Measurements from ENCODE around the gene SLK. TPM values are rescaled to one million over a fixed set of nuclear protein-coding genes. Genes with fewer than 3 reads are reported as not detected.

Gene SLK
- total and polyA plus RNA-seq, 2 experiments from 2014 or later, result 13.8 to 43.6 TPM

DNA sequence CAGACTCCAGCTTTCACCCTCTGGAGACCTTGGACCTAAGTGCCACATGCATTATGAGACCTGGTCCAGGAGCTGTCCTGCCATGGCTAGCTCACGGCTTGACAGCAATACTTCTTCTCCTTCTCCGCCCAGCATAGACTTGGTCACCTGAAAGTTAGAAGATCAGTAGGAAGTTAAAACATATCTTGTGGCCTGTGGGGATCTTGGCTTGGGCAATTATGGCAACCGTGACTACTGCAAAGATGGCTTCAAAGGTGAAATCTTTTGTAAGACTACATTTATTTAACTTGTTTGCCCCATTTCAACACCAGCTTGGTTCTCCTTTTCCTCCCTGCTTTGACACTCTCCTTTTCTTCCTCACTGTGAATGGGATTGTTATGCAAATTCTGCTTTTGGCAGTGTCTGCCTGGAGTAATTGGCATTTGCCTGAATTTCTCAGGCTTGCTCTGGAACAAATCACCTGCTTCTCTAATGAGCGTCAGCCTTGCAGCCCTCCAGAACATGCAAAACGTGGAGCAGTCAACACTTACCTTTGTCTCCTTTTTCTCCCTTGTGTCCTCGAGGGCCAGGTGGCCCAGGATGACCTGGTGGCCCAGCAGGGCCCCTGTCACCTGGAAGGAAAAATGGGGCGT lies 65.3 kb downstream of the SLK start:
- Histone ChIP-seq H3K4me3 (no peak overlapping the region), H3K36me3 (replicated peaks; ENCODE audit: insufficient read depth, low read depth) (peaks cover 4% of the 10 kb centered on the region), H3K27me3 (no peaks in the 10 kb centered on the region), H3K9me2 (replicated peaks; ENCODE audit: insufficient read depth) (no peaks in the 10 kb centered on the region), H3K9me3 (ENCODE audit: low read depth) (no peaks in the 10 kb centered on the region), H4K20me1 (ENCODE audit: insufficient read depth, poor library complexity, severe bottlenecking) (no peaks in the 10 kb centered on the region), H2AFZ (no peak overlapping the region), H3K4me1 (ENCODE audit: insufficient read depth) (no peaks in the 10 kb centered on the region), H3K4me2 (no peak overlapping the region), H3K27ac (no peak overlapping the region), H3K79me2 (no peaks in the 10 kb centered on the region)
- 85% methylated on average over 7 of the region's 7 CpGs for WGBS (ENCODE audit: low lambda C conversion rate, missing lambda C conversion rate)
- TF ChIP-seq EZH2 (IDR thresholded peaks at IDR 0.05; ENCODE audit: borderline replicate concordance) (no peak), EZH2phosphoT487 (IDR thresholded peaks at IDR 0.05; ENCODE audit: low read depth, severe bottlenecking, unreplicated experiment) (no peak)
- TF ChIP-seq, protein P1, sequence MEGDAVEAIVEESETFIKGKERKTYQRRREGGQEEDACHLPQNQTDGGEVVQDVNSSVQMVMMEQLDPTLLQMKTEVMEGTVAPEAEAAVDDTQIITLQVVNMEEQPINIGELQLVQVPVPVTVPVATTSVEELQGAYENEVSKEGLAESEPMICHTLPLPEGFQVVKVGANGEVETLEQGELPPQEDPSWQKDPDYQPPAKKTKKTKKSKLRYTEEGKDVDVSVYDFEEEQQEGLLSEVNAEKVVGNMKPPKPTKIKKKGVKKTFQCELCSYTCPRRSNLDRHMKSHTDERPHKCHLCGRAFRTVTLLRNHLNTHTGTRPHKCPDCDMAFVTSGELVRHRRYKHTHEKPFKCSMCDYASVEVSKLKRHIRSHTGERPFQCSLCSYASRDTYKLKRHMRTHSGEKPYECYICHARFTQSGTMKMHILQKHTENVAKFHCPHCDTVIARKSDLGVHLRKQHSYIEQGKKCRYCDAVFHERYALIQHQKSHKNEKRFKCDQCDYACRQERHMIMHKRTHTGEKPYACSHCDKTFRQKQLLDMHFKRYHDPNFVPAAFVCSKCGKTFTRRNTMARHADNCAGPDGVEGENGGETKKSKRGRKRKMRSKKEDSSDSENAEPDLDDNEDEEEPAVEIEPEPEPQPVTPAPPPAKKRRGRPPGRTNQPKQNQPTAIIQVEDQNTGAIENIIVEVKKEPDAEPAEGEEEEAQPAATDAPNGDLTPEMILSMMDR (IDR thresholded peaks at IDR 0.05; ENCODE audit: poor library complexity), result no peak
- DNase-seq (ENCODE audit: low spot score), result no peak

- no peak for DNase-seq (ENCODE audit: low spot score)
Observed at GRCh38 chr10:104033401-104033930, 66.5 kb downstream of the SLK start.

GRCh38 chr10:104033966-104034365 lies 67.0 kb downstream of the SLK start:
- Histone ChIP-seq H3K4me1 (ENCODE audit: insufficient read depth) (no peaks in the 10 kb centered on the region), H3K36me3 (replicated peaks; ENCODE audit: insufficient read depth, low read depth) (peaks cover 4% of the 10 kb centered on the region), H3K79me2 (no peaks in the 10 kb centered on the region), H3K4me2 (no peak overlapping the region), H3K27me3 (no peaks in the 10 kb centered on the region), H3K9me3 (ENCODE audit: low read depth) (no peaks in the 10 kb centered on the region), H3K9me2 (replicated peaks; ENCODE audit: insufficient read depth) (no peaks in the 10 kb centered on the region), H2AFZ (no peak overlapping the region), H4K20me1 (ENCODE audit: insufficient read depth, poor library complexity, severe bottlenecking) (no peaks in the 10 kb centered on the region), H3K4me3 (no peak overlapping the region), H3K27ac (no peak overlapping the region)
- WGBS (ENCODE audit: low lambda C conversion rate, missing lambda C conversion rate), result 92% methylated on average over 11 of the region's 11 CpGs
- no peak for DNase-seq (ENCODE audit: low spot score)
- TF ChIP-seq, protein P1 (IDR thresholded peaks at IDR 0.05; ENCODE audit: poor library complexity), result no peak
- TF ChIP-seq EZH2 (IDR thresholded peaks at IDR 0.05; ENCODE audit: borderline replicate concordance), result no peak
- TF ChIP-seq EZH2phosphoT487 (IDR thresholded peaks at IDR 0.05; ENCODE audit: low read depth, severe bottlenecking, unreplicated experiment), result no peak

More at GRCh38 chr10:104033401-104033930, 66.5 kb downstream of the SLK start:
- Histone ChIP-seq H4K20me1 (ENCODE audit: insufficient read depth, poor library complexity, severe bottlenecking) (no peaks in the 10 kb centered on the region), H3K9me2 (replicated peaks; ENCODE audit: insufficient read depth) (no peaks in the 10 kb centered on the region), H3K4me2 (no peak overlapping the region), H3K79me2 (no peaks in the 10 kb centered on the region), H3K9me3 (ENCODE audit: low read depth) (no peaks in the 10 kb centered on the region), H3K36me3 (replicated peaks; ENCODE audit: insufficient read depth, low read depth) (peaks cover 4% of the 10 kb centered on the region), H2AFZ (no peak overlapping the region), H3K4me1 (ENCODE audit: insufficient read depth) (no peaks in the 10 kb centered on the region), H3K4me3 (no peak overlapping the region), H3K27me3 (no peaks in the 10 kb centered on the region), H3K27ac (no peak overlapping the region)
- TF ChIP-seq EZH2phosphoT487 (IDR thresholded peaks at IDR 0.05; ENCODE audit: low read depth, severe bottlenecking, unreplicated experiment), result no peak
- WGBS (ENCODE audit: low lambda C conversion rate, missing lambda C conversion rate), result 85% methylated on average over 12 of the region's 12 CpGs

GRCh38 chr10:104034401-104035193 lies 67.7 kb downstream of the SLK start:
- Histone ChIP-seq H3K4me1 (ENCODE audit: insufficient read depth) (no peaks in the 10 kb centered on the region), H3K4me3 (no peak overlapping the region), H3K4me2 (no peak overlapping the region), H2AFZ (no peak overlapping the region), H3K9me3 (ENCODE audit: low read depth) (no peaks in the 10 kb centered on the region), H3K36me3 (replicated peaks; ENCODE audit: insufficient read depth, low read depth) (peaks cover 4% of the 10 kb centered on the region), H3K27ac (no peak overlapping the region), H3K79me2 (no peaks in the 10 kb centered on the region), H3K27me3 (no peaks in the 10 kb centered on the region), H4K20me1 (ENCODE audit: insufficient read depth, poor library complexity, severe bottlenecking) (no peaks in the 10 kb centered on the region), H3K9me2 (replicated peaks; ENCODE audit: insufficient read depth) (no peaks in the 10 kb centered on the region)
- 81% methylated on average over 16 of the region's 23 CpGs for WGBS (ENCODE audit: low lambda C conversion rate, missing lambda C conversion rate)
- no peak for DNase-seq (ENCODE audit: low spot score)
- TF ChIP-seq, protein P1 (IDR thresholded peaks at IDR 0.05; ENCODE audit: poor library complexity), result no peak
- TF ChIP-seq EZH2phosphoT487 (IDR thresholded peaks at IDR 0.05; ENCODE audit: low read depth, severe bottlenecking, unreplicated experiment), result no peak
- no peak for TF ChIP-seq EZH2 (IDR thresholded peaks at IDR 0.05; ENCODE audit: borderline replicate concordance)
